HEK293 (cell line): Measurements from ENCODE around the gene ATRNL1.

ENCODE experiments used
- CTCF ChIA-PET: fragments of 350-600 bp; formaldehyde crosslinking; extraction: SDS; loops from one replicate; lab custom pipeline; 2021; ENCODE audit warnings: antibody characterized with exemption; lab: Yijun Ruan, JAX
- POLR2A ChIA-PET: fragments of 300-600 bp; formaldehyde crosslinking; extraction: SDS; loops from one replicate; lab custom pipeline; 2020; ENCODE audit warnings: antibody characterized with exemption, inconsistent platforms; lab: Yijun Ruan, JAX
- H3K27ac ChIP-seq: fragments of 200-500 bp; sonication (Bioruptor generic); 2 replicates; pipeline ENCODE4 v1.5.1; 2014; ENCODE audit warnings: low read depth, low read length, control low read depth, inconsistent platforms; ENCODE audit errors: extremely low read depth
- H3K36me3 ChIP-seq, 2 experiments: fragments of 200-500 bp in 1 of 2; sonication (Bioruptor generic) in 1 of 2; 1 replicate in 1 of 2; 2 replicates in 1 of 2; pipeline ENCODE4 v1.5.1; 2014 to 2017; ENCODE audit warnings: inconsistent platforms in 2 of 2, low read length in 2 of 2; ENCODE audit not compliant: control insufficient read depth in 2 of 2, insufficient read depth in 1 of 2
- H3K4me1 ChIP-seq: fragments of 200-500 bp; sonication (Bioruptor generic); 2 replicates; pipeline ENCODE4 v1.5.1; 2014; ENCODE audit warnings: mild to moderate bottlenecking, low read length, inconsistent platforms; ENCODE audit not compliant: control insufficient read depth, insufficient read depth
- H3K4me3 ChIP-seq: 2 replicates; pipeline ENCODE4 v1.5.1; 2011; ENCODE audit warnings: low read depth, mild to moderate bottlenecking, control low read depth, low read length, moderate library complexity
- H3K9me3 ChIP-seq: fragments of 200-500 bp; sonication (Bioruptor generic); 2 replicates; pipeline ENCODE4 v1.5.1; 2014; ENCODE audit warnings: low read depth, low read length, inconsistent platforms; ENCODE audit not compliant: control insufficient read depth, insufficient read depth
- BCL11B ChIP-seq: fragments of 450-650 bp; formaldehyde crosslinking; IDR thresholded peaks from 2 replicates; pipeline ENCODE4 v1.5.1; 2016; ENCODE audit warnings: low read depth, missing biosample characterization, missing genetic modification characterization
- HOXD13 ChIP-seq: sonication (generic); formaldehyde crosslinking; IDR thresholded peaks from 2 replicates; pipeline ENCODE4 v1.8.0; 2022; ENCODE audit warnings: missing genetic modification reagents, borderline replicate concordance
- IKZF3 ChIP-seq: fragments of 450-650 bp; IDR thresholded peaks from 2 replicates; pipeline ENCODE4 v1.5.0; 2018; ENCODE audit warnings: missing biosample characterization, mild to moderate bottlenecking, missing genetic modification characterization, moderate library complexity
- KLF8 ChIP-seq: fragments of 450-650 bp; formaldehyde crosslinking; IDR thresholded peaks from 2 replicates; pipeline ENCODE4 v1.5.1; 2016; ENCODE audit warnings: missing biosample characterization, missing genetic modification characterization
- OSR2 ChIP-seq: fragments of 450-650 bp; formaldehyde crosslinking; IDR thresholded peaks from 2 replicates; pipeline ENCODE4 v1.5.1; 2016; ENCODE audit warnings: missing biosample characterization, missing genetic modification characterization
- RBAK ChIP-seq: fragments of 450-650 bp; formaldehyde crosslinking; IDR thresholded peaks from 2 replicates; pipeline ENCODE4 v1.5.1; 2016; ENCODE audit warnings: missing biosample characterization, missing genetic modification characterization
- YY1 ChIP-seq: fragments of 450-650 bp; formaldehyde crosslinking; IDR thresholded peaks from 2 replicates; pipeline ENCODE4 v1.5.1; 2018; ENCODE audit warnings: missing biosample characterization, missing genetic modification characterization
- YY2 ChIP-seq: fragments of 450-650 bp; formaldehyde crosslinking; IDR thresholded peaks from 2 replicates; pipeline ENCODE4 v1.5.1; 2016; ENCODE audit warnings: missing biosample characterization, missing genetic modification characterization
- ZBTB17 ChIP-seq: fragments of 450-650 bp; formaldehyde crosslinking; IDR thresholded peaks from 2 replicates; pipeline ENCODE4 v1.5.1; 2016; ENCODE audit warnings: missing biosample characterization, missing genetic modification characterization
- ZFP3 ChIP-seq: fragments of 450-650 bp; formaldehyde crosslinking; IDR thresholded peaks from 2 replicates; pipeline ENCODE4 v1.5.1; 2016; ENCODE audit warnings: low read depth, missing biosample characterization, missing genetic modification characterization
- ZNF146 ChIP-seq: fragments of 450-650 bp; formaldehyde crosslinking; IDR thresholded peaks from 2 replicates; pipeline ENCODE4 v1.5.1; 2016; ENCODE audit warnings: missing biosample characterization, missing genetic modification characterization
- ZNF174 ChIP-seq: fragments of 450-650 bp; formaldehyde crosslinking; IDR thresholded peaks from 2 replicates; pipeline ENCODE4 v1.5.0; 2017; ENCODE audit warnings: missing biosample characterization, mild to moderate bottlenecking, missing genetic modification characterization
- ZNF394 ChIP-seq: fragments of 450-650 bp; formaldehyde crosslinking; IDR thresholded peaks from 2 replicates; pipeline ENCODE4 v1.5.1; 2016; ENCODE audit warnings: missing biosample characterization, missing genetic modification characterization, mild to moderate bottlenecking, moderate library complexity, borderline replicate concordance
- ZNF548 ChIP-seq: fragments of 450-650 bp; formaldehyde crosslinking; IDR thresholded peaks from 2 replicates; pipeline ENCODE4 v1.5.1; 2016; ENCODE audit warnings: missing biosample characterization, missing genetic modification characterization
- ZNF560 ChIP-seq: fragments of 450-650 bp; formaldehyde crosslinking; IDR thresholded peaks from 2 replicates; pipeline ENCODE4 v1.5.1; 2017; ENCODE audit warnings: missing biosample characterization, missing genetic modification characterization, borderline replicate concordance
- ZNF571 ChIP-seq: fragments of 450-650 bp; formaldehyde crosslinking; IDR thresholded peaks from 2 replicates; pipeline ENCODE4 v1.5.0; 2017; ENCODE audit warnings: missing biosample characterization, missing genetic modification characterization
- ZNF623 ChIP-seq: fragments of 450-650 bp; formaldehyde crosslinking; IDR thresholded peaks from 2 replicates; pipeline ENCODE4 v1.5.1; 2016; ENCODE audit warnings: missing biosample characterization, missing genetic modification characterization
- ZNF707 ChIP-seq: fragments of 450-650 bp; formaldehyde crosslinking; IDR thresholded peaks from 2 replicates; pipeline ENCODE4 v1.5.1; 2016; ENCODE audit warnings: missing biosample characterization, missing genetic modification characterization
- TF ChIP-seq, protein P1 (sequence below): fragments of 450-650 bp; formaldehyde crosslinking; IDR thresholded peaks from 2 replicates; pipeline ENCODE4 v1.5.1; 2017; ENCODE audit warnings: missing biosample characterization, missing genetic modification characterization
- TF ChIP-seq, protein P2 (sequence below): fragments of 450-650 bp; formaldehyde crosslinking; conservative IDR thresholded peaks from 2 replicates; pipeline ENCODE4 v1.5.1; 2016; ENCODE audit warnings: low read depth, missing biosample characterization, missing genetic modification characterization
- TF ChIP-seq, protein P3 (sequence below): fragments of 450-650 bp; formaldehyde crosslinking; conservative IDR thresholded peaks from 2 replicates; pipeline ENCODE4 v1.5.1; 2016; ENCODE audit warnings: low read depth, missing biosample characterization, missing genetic modification characterization

ATRNL1 gene

GRCh38 chr10:115854740-115855435 lies 761.7 kb downstream of the ATRNL1 start (continued):
- TF ChIP-seq, protein P1, sequence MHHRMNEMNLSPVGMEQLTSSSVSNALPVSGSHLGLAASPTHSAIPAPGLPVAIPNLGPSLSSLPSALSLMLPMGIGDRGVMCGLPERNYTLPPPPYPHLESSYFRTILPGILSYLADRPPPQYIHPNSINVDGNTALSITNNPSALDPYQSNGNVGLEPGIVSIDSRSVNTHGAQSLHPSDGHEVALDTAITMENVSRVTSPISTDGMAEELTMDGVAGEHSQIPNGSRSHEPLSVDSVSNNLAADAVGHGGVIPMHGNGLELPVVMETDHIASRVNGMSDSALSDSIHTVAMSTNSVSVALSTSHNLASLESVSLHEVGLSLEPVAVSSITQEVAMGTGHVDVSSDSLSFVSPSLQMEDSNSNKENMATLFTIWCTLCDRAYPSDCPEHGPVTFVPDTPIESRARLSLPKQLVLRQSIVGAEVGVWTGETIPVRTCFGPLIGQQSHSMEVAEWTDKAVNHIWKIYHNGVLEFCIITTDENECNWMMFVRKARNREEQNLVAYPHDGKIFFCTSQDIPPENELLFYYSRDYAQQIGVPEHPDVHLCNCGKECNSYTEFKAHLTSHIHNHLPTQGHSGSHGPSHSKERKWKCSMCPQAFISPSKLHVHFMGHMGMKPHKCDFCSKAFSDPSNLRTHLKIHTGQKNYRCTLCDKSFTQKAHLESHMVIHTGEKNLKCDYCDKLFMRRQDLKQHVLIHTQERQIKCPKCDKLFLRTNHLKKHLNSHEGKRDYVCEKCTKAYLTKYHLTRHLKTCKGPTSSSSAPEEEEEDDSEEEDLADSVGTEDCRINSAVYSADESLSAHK, result no peak
- TF ChIP-seq ZBTB17 (tag by site-specific recombination) (no peak), ZNF623 (tag by site-specific recombination) (no peak), ZNF707 (tag by site-specific recombination) (no peak), ZNF174 (tag by site-specific recombination) (no peak), OSR2 (tag by site-specific recombination) (no peak)

DNA sequence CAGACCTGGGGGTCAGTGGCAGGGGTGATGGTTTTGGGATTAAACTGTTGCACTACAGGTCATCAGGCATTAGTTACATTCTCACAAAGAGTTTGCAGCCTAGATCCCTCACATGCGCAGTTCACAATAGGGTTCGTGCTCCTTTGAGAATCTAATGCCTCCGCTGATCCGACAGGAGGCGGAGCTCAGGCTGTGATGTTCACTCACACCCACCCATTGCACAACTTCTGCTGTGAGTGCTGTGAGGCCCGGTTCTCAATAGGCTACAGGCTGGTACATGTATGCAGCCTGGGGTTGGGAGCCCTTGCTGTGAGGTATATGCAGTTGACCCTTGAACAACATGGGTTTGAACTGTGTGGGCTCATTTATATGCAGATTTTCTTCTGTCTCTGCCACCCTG lies 763.4 kb downstream of the ATRNL1 start:
- Histone ChIP-seq H3K27ac (no peak overlapping the region), H3K4me3 (no peak overlapping the region), H3K36me3 (no peaks in the 10 kb centered on the region)
- POLR2A ChIA-PET, result no interaction called here
- TF ChIP-seq BCL11B (no peak), ZNF548 (no peak), RBAK (no peak)
- TF ChIP-seq, all 188 proteins: peak for 0
- H3K9me3 ChIP-seq, result no peaks in the 10 kb centered on the region
- no peaks in the 10 kb centered on the region for H3K4me1 ChIP-seq
- CTCF ChIA-PET, result no interaction called here

DNA sequence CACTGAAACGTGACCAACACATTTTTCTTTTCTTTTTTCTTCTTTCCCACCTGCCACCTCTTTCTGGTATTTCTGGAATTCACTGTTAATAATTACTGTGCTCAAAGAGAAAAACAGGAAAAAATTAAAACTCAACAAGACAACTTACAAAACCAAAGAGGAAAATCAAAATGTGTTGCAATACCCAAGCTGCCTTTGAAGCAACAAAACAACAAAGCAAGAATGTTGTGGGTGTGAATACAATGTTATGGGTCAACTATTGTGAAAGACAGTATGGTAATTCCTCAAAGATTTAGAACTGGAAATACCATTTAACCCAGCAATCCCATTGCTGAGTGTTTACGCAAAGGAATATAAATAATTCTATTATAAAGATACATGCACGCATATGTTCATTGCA lies 764.7 kb downstream of the ATRNL1 start:
- Histone ChIP-seq H3K9me3 (no peaks in the 10 kb centered on the region), H3K27ac (no peak overlapping the region), H3K4me1 (no peaks in the 10 kb centered on the region), H3K36me3 (no peaks in the 10 kb centered on the region), H3K4me3 (no peak overlapping the region)
- ChIA-PET POLR2A (no interaction called here), CTCF (no interaction called here)
- TF ChIP-seq ZNF571 (tag by site-specific recombination) (no peak), IKZF3 (tag by site-specific recombination) (no peak), ZNF146 (tag by site-specific recombination) (no peak), ZNF394 (tag by site-specific recombination) (no peak), YY1 (tag by site-specific recombination) (no peak), YY2 (no peak), ZFP3 (tag by site-specific recombination) (no peak), ZNF560 (no peak), HOXD13 (CRISPR knock-in tag) (no peak), KLF8 (tag by site-specific recombination) (no peak)
- TF ChIP-seq, protein P2, sequence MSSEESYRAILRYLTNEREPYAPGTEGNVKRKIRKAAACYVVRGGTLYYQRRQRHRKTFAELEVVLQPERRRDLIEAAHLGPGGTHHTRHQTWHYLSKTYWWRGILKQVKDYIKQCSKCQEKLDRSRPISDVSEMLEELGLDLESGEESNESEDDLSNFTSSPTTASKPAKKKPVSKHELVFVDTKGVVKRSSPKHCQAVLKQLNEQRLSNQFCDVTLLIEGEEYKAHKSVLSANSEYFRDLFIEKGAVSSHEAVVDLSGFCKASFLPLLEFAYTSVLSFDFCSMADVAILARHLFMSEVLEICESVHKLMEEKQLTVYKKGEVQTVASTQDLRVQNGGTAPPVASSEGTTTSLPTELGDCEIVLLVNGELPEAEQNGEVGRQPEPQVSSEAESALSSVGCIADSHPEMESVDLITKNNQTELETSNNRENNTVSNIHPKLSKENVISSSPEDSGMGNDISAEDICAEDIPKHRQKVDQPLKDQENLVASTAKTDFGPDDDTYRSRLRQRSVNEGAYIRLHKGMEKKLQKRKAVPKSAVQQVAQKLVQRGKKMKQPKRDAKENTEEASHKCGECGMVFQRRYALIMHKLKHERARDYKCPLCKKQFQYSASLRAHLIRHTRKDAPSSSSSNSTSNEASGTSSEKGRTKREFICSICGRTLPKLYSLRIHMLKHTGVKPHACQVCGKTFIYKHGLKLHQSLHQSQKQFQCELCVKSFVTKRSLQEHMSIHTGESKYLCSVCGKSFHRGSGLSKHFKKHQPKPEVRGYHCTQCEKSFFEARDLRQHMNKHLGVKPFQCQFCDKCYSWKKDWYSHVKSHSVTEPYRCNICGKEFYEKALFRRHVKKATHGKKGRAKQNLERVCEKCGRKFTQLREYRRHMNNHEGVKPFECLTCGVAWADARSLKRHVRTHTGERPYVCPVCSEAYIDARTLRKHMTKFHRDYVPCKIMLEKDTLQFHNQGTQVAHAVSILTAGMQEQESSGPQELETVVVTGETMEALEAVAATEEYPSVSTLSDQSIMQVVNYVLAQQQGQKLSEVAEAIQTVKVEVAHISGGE (tag by site-specific recombination), result no peak
- TF ChIP-seq, protein P3, sequence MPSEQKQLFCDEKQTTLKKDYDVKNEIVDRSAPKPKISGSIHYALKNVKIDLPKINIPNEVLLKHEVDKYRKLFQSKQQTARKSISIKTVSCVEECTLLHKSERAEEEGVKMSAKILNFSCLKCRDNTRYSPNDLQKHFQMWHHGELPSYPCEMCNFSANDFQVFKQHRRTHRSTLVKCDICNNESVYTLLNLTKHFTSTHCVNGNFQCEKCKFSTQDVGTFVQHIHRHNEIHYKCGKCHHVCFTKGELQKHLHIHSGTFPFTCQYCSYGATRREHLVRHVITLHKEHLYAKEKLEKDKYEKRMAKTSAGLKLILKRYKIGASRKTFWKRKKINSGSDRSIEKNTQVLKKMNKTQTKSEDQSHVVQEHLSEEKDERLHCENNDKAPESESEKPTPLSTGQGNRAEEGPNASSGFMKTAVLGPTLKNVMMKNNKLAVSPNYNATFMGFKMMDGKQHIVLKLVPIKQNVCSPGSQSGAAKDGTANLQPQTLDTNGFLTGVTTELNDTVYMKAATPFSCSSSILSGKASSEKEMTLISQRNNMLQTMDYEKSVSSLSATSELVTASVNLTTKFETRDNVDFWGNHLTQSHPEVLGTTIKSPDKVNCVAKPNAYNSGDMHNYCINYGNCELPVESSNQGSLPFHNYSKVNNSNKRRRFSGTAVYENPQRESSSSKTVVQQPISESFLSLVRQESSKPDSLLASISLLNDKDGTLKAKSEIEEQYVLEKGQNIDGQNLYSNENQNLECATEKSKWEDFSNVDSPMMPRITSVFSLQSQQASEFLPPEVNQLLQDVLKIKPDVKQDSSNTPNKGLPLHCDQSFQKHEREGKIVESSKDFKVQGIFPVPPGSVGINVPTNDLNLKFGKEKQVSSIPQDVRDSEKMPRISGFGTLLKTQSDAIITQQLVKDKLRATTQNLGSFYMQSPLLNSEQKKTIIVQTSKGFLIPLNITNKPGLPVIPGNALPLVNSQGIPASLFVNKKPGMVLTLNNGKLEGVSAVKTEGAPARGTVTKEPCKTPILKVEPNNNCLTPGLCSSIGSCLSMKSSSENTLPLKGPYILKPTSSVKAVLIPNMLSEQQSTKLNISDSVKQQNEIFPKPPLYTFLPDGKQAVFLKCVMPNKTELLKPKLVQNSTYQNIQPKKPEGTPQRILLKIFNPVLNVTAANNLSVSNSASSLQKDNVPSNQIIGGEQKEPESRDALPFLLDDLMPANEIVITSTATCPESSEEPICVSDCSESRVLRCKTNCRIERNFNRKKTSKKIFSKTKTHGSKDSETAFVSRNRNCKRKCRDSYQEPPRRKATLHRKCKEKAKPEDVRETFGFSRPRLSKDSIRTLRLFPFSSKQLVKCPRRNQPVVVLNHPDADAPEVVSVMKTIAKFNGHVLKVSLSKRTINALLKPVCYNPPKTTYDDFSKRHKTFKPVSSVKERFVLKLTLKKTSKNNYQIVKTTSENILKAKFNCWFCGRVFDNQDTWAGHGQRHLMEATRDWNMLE, result no peak
- TF ChIP-seq, protein P1, result no peak
